Ishikawa (cell line): Measurements from ENCODE around the gene ENC1.

Experiments
- CEBPB ChIP-seq: IDR thresholded peaks from 2 replicates; pipeline ENCODE4 v1.6.1; 2012
- CREB1 ChIP-seq: IDR thresholded peaks from 2 replicates; pipeline ENCODE4 v1.6.1; 2012; ENCODE audit warnings: low read depth
- EGR1 ChIP-seq: IDR thresholded peaks from 2 replicates; pipeline ENCODE4 v1.6.1; 2012
- EP300 ChIP-seq: IDR thresholded peaks from 2 replicates; pipeline ENCODE4 v1.6.1; 2012; ENCODE audit warnings: borderline replicate concordance
- FOXM1 ChIP-seq: IDR thresholded peaks from 2 replicates; pipeline ENCODE4 v1.6.1; 2012; ENCODE audit warnings: low read depth, borderline replicate concordance
- MAX ChIP-seq: IDR thresholded peaks from 2 replicates; pipeline ENCODE4 v1.6.1; 2012
- NFIC ChIP-seq: IDR thresholded peaks from 2 replicates; pipeline ENCODE4 v1.6.1; 2012
- RAD21 ChIP-seq: IDR thresholded peaks from 2 replicates; pipeline ENCODE4 v1.6.1; 2012; ENCODE audit warnings: low read depth
- REST ChIP-seq: IDR thresholded peaks from 2 replicates; pipeline ENCODE4 v1.6.1; 2012; ENCODE audit warnings: low read depth, mild to moderate bottlenecking
- TAF1 ChIP-seq: IDR thresholded peaks from 2 replicates; pipeline ENCODE4 v1.6.1; 2012; ENCODE audit warnings: low read depth, mild to moderate bottlenecking
- TCF12 ChIP-seq: IDR thresholded peaks from 2 replicates; pipeline ENCODE4 v1.6.1; 2012; ENCODE audit warnings: low read depth
- TEAD4 ChIP-seq: IDR thresholded peaks from 2 replicates; pipeline ENCODE4 v1.6.1; 2012
- USF1 ChIP-seq: IDR thresholded peaks from 2 replicates; pipeline ENCODE4 v1.6.1; 2012
- YY1 ChIP-seq: IDR thresholded peaks from 2 replicates; pipeline ENCODE4 v1.6.1; 2012; ENCODE audit warnings: low read depth
- ZBTB7A ChIP-seq: IDR thresholded peaks from 2 replicates; pipeline ENCODE4 v1.6.1; 2012; ENCODE audit warnings: low read depth

The ENC1 gene

GRCh38 chr5:74634611-74635286, 5.8 kb downstream of the ENC1 start:
- TF ChIP-seq TEAD4, result no peak
- no peak for TF ChIP-seq RAD21
- TF ChIP-seq YY1, result no peak
- no peak for TF ChIP-seq EGR1
- TF ChIP-seq EP300, result no peak
- no peak for TF ChIP-seq REST
- no peak for TF ChIP-seq NFIC
- no peak for TF ChIP-seq FOXM1
- TF ChIP-seq TCF12, result no peak
- no peak for TF ChIP-seq TAF1
- TF ChIP-seq ZBTB7A, result no peak
- TF ChIP-seq USF1, result no peak
- no peak for TF ChIP-seq CREB1
- TF ChIP-seq CEBPB, result no peak
- TF ChIP-seq MAX, result no peak

- no peak for TF ChIP-seq YY1
- TF ChIP-seq TEAD4, result no peak
- TF ChIP-seq CEBPB, result no peak
- no peak for TF ChIP-seq TAF1
- TF ChIP-seq FOXM1, result no peak
- TF ChIP-seq USF1, result no peak
- TF ChIP-seq ZBTB7A, result no peak
- no peak for TF ChIP-seq RAD21
- TF ChIP-seq NFIC, result no peak
- TF ChIP-seq MAX, result no peak
- no peak for TF ChIP-seq CREB1
- TF ChIP-seq EP300, result no peak
- TF ChIP-seq EGR1, result no peak
- TF ChIP-seq REST, result no peak
- no peak for TF ChIP-seq TCF12
Measured at GRCh38 chr5:74633695-74634094, 6.8 kb downstream of the ENC1 start.

GRCh38 chr5:74632947-74633356, 7.6 kb downstream of the ENC1 start:
- TF ChIP-seq ZBTB7A (no peak), CREB1 (no peak), TEAD4 (no peak), EGR1 (no peak), MAX (no peak), YY1 (no peak), NFIC (no peak), FOXM1 (no peak), TAF1 (no peak), EP300 (no peak), RAD21 (no peak)

GRCh38 chr5:74631081-74631953, 9.2 kb downstream of the ENC1 start:
- no peak for TF ChIP-seq TCF12
- no peak for TF ChIP-seq MAX
- no peak for TF ChIP-seq RAD21
- TF ChIP-seq YY1, result no peak
- no peak for TF ChIP-seq CEBPB
- no peak for TF ChIP-seq EGR1
- no peak for TF ChIP-seq NFIC
